ENCODE measurements around the gene SDF4.
A peak's percentile ranks its signal among the peaks of the same experiment; 100 is the strongest.

SDF4 gene, protein sequence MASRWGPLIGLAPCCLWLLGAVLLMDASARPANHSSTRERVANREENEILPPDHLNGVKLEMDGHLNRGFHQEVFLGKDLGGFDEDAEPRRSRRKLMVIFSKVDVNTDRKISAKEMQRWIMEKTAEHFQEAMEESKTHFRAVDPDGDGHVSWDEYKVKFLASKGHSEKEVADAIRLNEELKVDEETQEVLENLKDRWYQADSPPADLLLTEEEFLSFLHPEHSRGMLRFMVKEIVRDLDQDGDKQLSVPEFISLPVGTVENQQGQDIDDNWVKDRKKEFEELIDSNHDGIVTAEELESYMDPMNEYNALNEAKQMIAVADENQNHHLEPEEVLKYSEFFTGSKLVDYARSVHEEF

GRCh38 chr1:1231400-1232207 is at the start of gene SDF4:
Gene SDF4, minus strand, starts transcription at chr1:1232001. Its CDS starts 3,229 bp downstream, at chr1:1228772.
- peak; percentile 96 for DNase-seq (ENCODE audit: low spot score)

- DNase-seq (ENCODE audit: low spot score): no peak
These were observed 49.1 kb upstream of the SDF4 start for GRCh38 chr1:1280782-1281481.

- no peak for DNase-seq (ENCODE audit: low spot score)
These were observed 47.2 kb upstream of the SDF4 start for GRCh38 chr1:1279028-1279427.

GRCh38 chr1:1278620-1279019 is 46.8 kb upstream of the SDF4 start:
- no peak for DNase-seq (ENCODE audit: low spot score)

GRCh38 chr1:1275836-1276235 is 44.0 kb upstream of the SDF4 start:
- DNase-seq (ENCODE audit: low spot score): no peak

DNA sequence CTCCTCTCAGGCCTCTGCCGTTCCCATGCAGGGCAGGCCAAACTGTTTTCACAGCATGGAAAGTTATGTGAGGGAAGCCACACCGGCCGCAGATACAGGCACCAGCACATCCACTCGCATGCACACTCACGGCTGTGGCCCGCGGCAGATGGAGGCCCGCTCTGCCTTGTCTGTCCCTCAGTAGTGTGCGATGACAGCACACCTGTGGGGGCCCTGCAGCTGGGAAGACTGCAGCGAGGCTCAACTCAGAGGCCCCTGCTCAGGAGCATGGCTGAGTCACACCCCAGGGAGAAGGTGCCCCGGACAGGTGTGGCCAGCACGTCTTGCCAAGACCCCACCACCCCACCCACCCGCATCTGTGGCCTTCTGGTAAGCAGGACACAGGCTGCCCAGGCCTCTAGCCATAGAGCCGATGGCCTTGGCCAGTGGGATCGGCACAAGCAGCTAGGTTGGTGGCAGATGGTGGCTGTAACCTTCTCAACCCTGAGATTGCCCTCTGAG is 43.2 kb upstream of the SDF4 start:
- no peak for DNase-seq (ENCODE audit: low spot score)

GRCh38 chr1:1274299-1274930 is 42.6 kb upstream of the SDF4 start:
- no peak for DNase-seq (ENCODE audit: low spot score)

DNA sequence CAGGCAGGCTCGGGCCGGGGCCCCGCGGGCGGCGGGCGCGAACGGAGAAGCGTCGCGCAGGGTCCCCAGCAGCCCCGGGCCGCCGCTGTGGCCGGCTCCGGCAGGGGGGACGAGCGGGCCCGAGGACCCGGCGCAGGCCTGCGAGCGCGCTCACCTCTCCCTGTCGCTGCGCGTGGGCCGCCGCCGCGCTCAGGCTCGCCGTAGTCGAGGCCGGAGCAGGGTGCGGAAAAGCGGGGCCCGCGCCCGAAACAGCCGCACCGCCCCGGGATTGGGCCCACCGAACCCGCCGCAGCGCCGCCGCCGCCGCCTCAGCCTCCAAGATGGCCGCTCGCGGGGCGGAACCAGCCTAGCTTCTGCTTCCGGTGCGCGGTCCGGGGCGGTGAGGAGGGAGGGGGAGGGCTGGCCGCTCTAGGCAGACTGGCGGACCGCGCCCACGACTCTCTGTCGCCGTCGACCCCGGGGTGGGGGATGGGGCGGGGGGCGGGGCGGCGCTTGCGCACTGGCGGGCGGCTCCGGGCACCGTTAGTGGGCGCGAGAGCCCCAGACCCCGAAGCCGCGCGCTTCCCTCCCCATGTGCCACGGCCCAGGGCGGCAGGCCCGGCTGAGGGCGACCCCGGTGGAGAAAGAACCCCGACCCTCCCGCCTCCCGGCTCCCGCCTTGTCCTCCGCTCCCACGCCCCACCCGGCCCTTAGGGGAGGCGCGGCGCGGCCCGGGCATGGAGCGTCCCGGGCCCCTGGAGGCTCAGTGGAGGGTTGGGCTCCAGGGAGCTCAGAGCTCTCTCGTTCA is 41.9 kb upstream of the SDF4 start, which contains the start of gene UBE2J2:
TSS of gene UBE2J2 (minus strand) at position 343 of the 787 bp plus-strand sequence. CDS start 5,862 bp downstream, outside the sequence.
- peak; percentile 93 for DNase-seq (ENCODE audit: low spot score)

GRCh38 chr1:1273209-1273511 is 41.4 kb upstream of the SDF4 start:
- no peak for DNase-seq (ENCODE audit: low spot score)

GRCh38 chr1:1272341-1273208 is 40.8 kb upstream of the SDF4 start:
- DNase-seq (ENCODE audit: low spot score): no peak

DNA sequence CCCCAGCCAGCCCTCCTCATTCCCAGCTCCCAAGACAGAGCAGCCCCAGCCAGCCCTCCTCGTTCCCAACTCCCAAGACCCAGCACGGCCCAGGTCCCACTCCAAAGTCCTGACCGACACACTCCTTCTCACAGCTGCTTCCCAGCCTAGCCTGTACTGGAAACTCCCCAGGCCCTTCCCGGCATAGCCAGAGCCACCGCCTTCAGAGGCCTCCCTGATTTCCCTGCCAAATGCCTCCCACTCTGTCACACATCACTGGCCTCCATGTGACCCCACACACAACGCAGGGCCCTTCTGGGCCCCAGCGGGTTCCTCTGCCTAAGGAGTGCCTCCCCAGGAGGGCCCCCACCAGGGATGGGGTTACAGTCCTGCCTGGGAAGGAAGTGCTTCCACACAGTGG is 39.0 kb upstream of the SDF4 start:
- no peak for DNase-seq (ENCODE audit: low spot score)

DNA sequence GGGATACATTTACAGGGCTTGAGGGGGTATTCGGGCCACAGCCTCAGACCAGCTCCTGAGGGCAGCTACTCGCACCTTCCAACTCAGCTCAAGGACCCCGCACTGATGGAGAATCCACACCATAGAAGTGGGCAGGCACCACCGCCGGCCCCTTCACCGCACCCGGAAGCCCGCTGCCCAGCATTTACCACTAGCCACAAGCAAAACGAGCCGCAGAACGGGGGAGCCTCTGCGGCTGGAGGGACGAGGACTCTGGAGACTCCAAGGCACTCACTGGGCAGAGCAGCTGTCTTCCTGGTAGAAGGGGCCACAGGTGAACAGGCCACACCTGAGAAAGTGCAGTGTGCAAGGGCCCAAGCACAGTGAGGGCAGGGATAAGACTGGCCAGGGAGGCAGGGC is 36.5 kb upstream of the SDF4 start:
- DNase-seq (ENCODE audit: low spot score): no peak

- DNase-seq (ENCODE audit: low spot score): no peak
These were observed 35.9 kb upstream of the SDF4 start for GRCh38 chr1:1267488-1268283.

DNA sequence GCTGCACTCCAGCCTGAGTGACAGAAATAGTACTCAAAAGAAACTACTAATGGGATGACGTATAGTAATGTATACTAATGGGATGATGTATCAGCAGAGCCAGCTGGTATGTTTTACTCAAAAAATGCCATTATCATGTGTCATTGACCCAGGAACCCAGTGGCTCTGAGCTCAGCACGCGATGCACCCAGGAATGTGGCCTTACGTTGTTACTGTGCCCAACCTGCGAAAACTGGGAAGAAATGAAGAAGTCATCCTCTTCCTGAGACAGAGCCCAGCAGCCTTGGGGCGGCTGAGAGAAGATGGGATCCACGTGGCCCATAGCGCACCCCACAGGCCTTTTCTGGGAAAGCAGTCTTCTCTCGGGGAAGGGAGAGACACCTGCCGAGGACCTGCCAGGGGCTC is 33.1 kb upstream of the SDF4 start:
- no peak for DNase-seq (ENCODE audit: low spot score)

DNA sequence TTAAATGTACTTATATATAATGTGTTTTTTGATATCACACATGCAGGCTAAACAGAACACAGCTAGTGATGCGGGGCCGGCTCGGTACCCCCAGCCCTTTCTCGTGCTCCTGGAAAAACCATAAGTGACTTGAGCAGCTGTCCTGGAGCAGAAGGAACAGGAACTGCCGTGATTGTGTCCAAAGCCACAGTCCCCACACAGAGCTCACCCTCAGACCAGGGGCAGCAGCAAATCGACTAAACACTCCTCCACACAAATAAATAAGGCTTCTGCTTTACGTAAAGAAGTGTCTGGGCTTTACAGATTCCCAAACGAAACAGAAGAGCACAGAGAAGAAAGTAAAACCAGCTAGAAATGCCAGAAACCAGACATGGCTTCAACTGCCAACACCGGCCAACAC is 32.2 kb upstream of the SDF4 start:
- no peak for DNase-seq (ENCODE audit: low spot score)

DNA sequence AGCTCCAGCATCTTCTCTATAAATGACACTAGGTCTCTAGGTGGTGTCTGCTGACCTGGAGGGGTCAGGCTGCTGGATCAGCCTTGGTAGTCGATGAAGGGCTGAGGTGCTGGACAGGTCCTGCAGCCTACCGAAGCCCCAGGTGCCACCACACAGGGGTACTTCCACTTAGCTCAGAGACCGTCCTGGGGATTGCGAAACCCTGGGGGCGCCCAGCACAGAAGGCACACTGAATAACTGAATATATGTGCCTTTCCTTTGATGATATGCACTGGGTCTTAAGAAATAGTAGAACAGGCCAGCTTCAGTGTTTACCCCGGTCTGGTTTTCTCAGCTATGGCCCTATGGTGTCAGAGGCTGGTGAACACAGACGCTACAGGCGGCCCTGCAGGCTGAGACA is 31.0 kb upstream of the SDF4 start:
- DNase-seq (ENCODE audit: low spot score): no peak

- DNase-seq (ENCODE audit: low spot score): no peak
These were observed 30.3 kb upstream of the SDF4 start for GRCh38 chr1:1262071-1262470.

- no peak for DNase-seq (ENCODE audit: low spot score)
These were observed 29.2 kb upstream of the SDF4 start for GRCh38 chr1:1260843-1261560.
